Epithelial cell of proximal tubule (primary cell): ENCODE data around the gene COL20A1. TPM values are rescaled to one million over a fixed set of nuclear protein-coding genes. Genes with fewer than 3 reads are reported as not detected.

Source experiments
- DNase-seq: peaks from one replicate; pipeline ENCODE4 v3.0.0-alpha.2; 2011; ENCODE audit warnings: low read depth
- H3K4me3 ChIP-seq: 2 replicates; pipeline ENCODE4 v1.5.1; 2011; ENCODE audit warnings: low read depth, mild to moderate bottlenecking, low read length
- total RNA-seq: library from RNA; depleted of rRNA; stranded (reverse); fragments of >200 nt; gene quantifications from 2 replicates; pipeline ENCODE4 v1.2.3, GENCODE V29; 2015
- TF ChIP-seq, protein P1 (sequence below): conservative IDR thresholded peaks from 2 replicates; pipeline ENCODE4 v1.5.1; 2012; ENCODE audit warnings: low read depth, mild to moderate bottlenecking, low read length

COL20A1 gene
- total RNA-seq, 1 donor from 2014 or later: not detected

DNA sequence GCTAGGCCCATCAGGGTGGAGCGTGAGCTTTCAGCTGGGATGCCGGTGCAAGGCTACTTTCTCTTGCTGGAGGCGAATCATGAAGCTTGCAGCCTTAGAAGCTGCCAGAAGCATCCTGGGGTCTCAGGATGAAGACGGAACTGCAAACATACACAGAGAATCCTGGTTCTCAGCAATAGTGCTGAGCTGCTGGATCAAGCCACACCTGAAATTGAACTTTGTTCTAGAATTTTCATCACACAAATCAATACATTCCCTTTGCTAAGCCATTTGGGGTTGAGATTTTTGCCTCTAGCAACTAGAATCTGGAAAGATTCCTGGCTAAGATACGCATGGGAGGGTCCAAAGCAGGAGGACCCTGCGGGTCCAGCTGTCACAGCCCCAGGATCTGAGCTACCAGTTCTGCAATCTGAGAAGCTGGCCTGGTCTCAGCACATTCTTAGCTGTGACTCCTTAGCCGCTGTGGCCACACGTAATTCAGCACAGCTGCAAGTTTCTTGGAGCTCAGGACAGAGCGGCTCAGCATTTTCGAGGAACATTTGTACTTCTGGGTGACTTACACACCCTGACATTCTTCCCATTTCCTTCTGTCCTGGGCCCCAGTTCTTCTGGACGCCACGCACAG is 27.0 kb upstream of the COL20A1 start:
- H3K4me3 ChIP-seq: no peak overlapping the region
- DNase-seq: no peak
- TF ChIP-seq, protein P1, sequence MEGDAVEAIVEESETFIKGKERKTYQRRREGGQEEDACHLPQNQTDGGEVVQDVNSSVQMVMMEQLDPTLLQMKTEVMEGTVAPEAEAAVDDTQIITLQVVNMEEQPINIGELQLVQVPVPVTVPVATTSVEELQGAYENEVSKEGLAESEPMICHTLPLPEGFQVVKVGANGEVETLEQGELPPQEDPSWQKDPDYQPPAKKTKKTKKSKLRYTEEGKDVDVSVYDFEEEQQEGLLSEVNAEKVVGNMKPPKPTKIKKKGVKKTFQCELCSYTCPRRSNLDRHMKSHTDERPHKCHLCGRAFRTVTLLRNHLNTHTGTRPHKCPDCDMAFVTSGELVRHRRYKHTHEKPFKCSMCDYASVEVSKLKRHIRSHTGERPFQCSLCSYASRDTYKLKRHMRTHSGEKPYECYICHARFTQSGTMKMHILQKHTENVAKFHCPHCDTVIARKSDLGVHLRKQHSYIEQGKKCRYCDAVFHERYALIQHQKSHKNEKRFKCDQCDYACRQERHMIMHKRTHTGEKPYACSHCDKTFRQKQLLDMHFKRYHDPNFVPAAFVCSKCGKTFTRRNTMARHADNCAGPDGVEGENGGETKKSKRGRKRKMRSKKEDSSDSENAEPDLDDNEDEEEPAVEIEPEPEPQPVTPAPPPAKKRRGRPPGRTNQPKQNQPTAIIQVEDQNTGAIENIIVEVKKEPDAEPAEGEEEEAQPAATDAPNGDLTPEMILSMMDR: no peak

DNA sequence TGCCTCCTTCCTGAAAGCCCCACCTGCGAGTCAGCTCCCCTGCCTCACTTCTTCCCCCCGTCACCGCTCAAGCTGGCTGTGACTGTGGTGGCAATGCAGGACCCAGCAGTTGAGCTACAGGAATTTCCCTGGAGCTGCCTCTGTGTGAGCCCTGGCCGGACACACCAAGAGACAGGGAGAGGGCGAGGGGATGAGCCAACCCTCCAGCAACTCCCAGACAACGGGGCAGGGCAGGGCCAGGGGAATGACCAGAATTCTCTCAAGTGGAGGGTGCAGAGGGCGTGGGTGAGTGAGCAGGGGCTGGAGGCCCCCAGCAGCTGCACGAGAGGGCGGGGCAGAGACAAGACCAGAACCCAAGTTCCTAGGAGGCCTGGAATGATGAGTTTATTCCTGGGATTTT is 25.3 kb upstream of the COL20A1 start:
- no peak for DNase-seq
- no peak overlapping the region for H3K4me3 ChIP-seq
- TF ChIP-seq, protein P1: no peak

DNA sequence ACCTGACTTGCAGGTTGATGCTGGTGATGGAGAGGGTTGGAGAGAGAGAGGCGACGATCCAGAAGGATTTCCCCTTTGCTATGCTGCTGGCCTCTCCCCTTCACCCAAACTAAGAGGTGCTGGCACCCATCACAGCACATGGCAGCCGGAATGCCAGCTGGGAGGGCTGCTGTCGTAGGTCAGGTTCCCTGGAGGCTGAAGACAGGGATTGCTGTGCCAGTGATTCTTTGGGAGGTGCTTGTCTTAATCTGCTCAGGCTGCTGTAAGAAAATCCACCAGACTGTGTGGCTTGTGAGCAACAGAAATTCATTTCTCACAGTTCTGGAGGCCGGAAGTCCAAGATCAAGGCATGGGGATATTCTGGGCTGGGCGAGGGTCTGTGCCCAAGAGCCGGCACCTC is 24.7 kb upstream of the COL20A1 start:
- TF ChIP-seq, protein P1: no peak
- no peak overlapping the region for H3K4me3 ChIP-seq
- no peak for DNase-seq

DNA sequence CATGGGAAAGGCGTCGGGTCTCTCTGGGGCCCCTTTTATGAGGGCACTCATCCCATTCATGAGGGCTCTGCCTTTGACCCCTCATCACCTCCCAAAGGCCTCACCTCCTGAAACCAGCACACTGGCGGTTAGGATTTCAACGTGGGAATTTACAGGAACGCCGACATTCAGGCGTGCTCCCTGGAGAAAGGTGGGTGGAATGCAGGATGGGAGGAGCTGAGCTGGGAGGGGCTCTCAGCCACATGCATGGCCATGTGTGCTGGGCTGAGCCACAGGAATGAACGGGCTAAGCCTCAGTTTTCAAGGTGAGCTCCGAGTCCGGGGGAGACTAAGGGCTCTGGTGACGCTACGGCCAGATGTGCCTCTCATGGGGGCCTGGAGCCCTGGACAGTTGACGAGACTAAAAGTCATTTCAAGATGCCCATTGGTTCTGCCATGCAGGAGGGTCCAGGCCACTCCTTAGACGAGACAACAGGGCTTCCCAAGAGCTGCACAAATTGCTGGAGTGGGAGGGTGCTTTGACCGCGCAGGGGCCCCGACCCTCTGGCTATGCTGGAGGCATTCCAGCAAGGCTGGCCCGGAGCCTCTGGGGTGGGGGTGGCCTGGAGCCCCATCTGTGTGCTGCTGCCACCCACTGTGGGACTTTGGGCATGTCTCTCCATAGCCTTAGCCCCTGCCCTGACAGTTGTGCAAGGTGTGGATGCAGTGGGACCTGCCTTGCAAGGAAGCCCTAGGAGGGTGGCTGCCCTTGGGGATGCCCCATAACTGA is 24.1 kb upstream of the COL20A1 start:
- no peak overlapping the region for H3K4me3 ChIP-seq
- no peak for DNase-seq
- TF ChIP-seq, protein P1: no peak

DNA sequence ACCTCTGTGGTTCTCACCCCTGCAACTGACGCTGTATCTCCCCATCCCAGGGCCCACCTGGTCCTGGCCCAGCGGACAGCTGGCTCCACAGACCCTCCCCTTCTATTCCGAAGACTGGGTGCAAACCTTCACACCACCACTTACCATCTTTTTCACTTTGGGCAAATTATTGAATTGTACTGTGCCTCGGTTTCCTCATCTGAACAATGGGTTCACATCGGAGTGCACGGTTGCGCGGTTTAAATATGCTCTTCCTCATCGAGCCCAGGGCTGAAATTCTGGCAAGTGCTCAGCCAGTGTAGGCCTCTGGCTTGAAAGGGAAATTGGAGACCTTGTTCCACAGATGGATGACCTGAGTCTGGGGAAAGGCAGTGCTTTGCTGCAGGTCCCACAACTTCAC is 23.3 kb upstream of the COL20A1 start:
- TF ChIP-seq, protein P1: no peak
- no peak for DNase-seq
- H3K4me3 ChIP-seq: no peak overlapping the region

DNA sequence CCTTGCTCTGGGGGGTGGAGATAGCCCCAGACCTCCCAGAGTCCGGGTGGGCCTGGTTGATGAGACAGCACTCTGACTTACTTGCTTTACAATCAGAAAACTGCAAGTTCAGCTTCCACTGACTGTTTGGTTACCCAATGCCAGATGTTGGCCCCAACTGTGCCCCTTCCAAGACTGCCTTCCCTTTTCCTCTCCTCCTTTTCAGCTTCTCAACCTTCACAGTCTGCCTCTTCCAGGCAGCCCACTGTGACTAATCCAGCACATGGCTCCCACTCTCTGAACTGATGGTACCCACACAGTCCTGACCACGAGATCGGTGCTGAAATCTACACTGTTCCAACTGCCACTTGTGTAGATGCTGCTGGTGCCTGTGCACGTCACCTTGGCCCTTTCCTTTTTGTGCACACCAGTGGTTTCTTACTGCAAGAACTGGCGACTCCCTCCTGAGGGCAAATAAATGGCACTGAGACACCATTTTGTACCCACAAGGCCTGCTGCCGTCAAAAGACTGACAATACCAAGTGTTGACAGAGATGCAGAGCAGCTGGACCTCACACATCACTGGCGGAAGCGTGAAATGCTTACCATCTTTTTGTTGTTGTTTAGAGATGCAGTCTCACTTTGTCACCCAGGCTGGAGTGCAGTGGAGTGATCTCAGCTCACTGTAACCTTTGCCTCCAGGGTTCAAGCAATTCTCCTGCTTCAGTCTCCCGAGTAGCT is 22.2 kb upstream of the COL20A1 start:
- TF ChIP-seq, protein P1: no peak
- H3K4me3 ChIP-seq: no peak overlapping the region
- no peak for DNase-seq
